Measurements from ENCODE around the gene APLNR.
"Not testable (repeated sequence)": the region's sequence is repeated elsewhere in the genome, so short reads cannot be mapped to it uniquely, and the experiment has no call there.

The APLNR gene

GRCh38 chr11:57237204-57237681 is at the start of gene APLNR:
TSS of gene APLNR (minus strand) at chr11:57237250. CDS start at chr11:57237004, 246 bp downstream.
- DNase-seq (ENCODE audit: low spot score), result no peak

GRCh38 chr11:57283231-57283990 is 46.4 kb upstream of the APLNR start:
- DNase-seq (ENCODE audit: low spot score), result no peak

DNA sequence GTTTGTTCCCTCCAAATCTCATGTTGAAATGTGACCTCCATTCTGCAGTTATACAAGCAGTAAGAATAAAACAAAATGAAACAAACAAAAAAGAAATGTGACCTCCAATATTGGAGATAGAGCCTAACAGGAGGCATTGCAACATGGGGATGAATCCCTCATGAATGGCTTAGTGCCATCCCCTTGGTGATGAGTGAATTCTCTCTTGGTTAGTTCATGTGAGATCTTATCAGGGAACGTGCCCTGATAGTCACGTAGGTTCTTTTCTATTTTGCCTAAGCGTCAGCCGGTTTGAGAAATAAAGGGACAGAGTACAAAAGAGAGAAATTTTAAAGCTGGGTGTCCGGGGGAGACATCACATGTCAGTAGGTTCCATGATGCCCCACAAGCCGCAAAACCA is 44.5 kb upstream of the APLNR start:
- DNase-seq (ENCODE audit: low spot score), result not testable (repeated sequence)

DNA sequence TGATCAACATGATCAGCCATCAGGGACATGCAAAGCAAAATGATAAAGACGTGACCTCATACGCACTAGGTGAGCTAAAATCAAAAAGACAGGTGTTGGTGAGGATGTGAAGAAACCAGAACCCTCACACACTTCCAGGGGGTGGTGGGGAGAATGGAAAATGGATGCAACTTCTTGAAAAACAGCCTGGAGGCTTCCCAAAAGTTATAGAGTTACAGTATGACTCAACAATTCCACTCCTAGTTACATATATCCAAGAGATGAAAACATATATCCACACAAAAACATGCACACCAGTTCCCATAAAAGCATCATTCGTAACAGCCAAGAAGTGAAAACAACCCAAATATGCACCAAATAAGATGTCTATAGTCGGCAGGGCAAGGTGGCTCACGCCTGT is 42.1 kb upstream of the APLNR start:
- DNase-seq (ENCODE audit: low spot score), result no peak

GRCh38 chr11:57278721-57279095 is 41.7 kb upstream of the APLNR start:
- DNase-seq (ENCODE audit: low spot score), result no peak

DNA sequence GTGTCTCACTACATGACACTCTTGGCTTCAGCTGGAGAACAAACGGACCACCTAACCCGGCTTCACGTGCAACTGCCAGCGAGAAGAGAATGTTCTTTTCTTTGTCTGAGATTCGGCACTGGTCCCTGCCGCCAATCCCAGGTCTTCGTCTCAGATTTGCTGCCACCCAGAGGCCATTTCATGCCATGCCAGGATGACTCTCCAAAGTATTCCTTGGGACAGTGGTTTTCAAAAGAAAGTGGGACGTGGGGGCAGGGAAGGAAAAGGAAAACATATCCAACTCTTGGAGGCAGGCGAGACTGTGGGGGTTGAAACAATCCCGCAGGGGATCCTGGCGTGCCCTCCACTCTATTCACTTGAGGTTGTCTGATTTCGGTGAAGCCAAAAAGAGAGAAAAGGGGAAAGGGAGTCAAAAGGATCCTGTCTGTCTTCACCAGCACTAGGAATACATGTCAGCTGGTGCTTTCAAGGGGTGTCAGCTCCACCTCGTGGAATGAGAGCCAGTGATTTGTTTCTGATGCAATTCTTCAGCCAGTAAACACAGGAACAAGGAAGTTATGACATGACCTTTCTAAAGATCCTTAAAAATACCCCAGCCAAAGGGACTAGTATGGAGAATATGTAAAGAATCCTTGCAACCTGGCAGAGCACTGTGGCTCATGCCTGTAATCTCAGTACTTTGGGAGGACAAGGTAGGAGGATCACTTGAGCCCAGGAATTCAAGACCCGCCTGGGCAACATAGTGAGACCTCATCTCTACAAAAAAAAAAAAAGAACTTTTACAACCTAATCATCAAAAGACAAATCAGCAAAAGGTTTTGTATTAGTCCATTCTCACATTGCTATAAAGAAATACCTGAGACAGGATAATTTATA is 41.0 kb upstream of the APLNR start:
- DNase-seq (ENCODE audit: low spot score), result peak; percentile 16

GRCh38 chr11:57276971-57277675 is 40.1 kb upstream of the APLNR start:
- no peak for DNase-seq (ENCODE audit: low spot score)

GRCh38 chr11:57276169-57276970 is 39.3 kb upstream of the APLNR start:
- DNase-seq (ENCODE audit: low spot score), result no peak

DNA sequence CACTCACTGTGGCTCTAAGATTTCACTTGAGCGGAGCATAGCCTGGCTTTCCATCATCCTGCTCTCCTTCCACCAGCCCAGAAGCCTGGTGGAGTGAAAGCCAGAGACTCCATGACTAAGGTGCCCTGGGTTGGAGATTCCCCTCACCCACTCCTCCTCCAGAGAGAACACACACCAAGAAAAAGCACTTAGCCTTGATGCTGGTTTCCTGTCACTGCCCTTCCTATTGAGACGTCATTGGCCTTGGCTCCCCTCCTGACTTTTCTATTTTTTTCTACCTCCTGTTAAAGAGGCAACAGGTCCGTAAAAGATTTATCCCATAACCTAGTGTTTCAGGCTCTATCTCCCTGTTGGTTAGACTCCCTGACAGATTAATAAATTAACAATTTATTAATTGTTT is 38.5 kb upstream of the APLNR start:
- DNase-seq (ENCODE audit: low spot score), result no peak

GRCh38 chr11:57274904-57275498 is 38.0 kb upstream of the APLNR start:
- DNase-seq (ENCODE audit: low spot score), result no peak

GRCh38 chr11:57273448-57274058 is 36.5 kb upstream of the APLNR start:
- no peak for DNase-seq (ENCODE audit: low spot score)

DNA sequence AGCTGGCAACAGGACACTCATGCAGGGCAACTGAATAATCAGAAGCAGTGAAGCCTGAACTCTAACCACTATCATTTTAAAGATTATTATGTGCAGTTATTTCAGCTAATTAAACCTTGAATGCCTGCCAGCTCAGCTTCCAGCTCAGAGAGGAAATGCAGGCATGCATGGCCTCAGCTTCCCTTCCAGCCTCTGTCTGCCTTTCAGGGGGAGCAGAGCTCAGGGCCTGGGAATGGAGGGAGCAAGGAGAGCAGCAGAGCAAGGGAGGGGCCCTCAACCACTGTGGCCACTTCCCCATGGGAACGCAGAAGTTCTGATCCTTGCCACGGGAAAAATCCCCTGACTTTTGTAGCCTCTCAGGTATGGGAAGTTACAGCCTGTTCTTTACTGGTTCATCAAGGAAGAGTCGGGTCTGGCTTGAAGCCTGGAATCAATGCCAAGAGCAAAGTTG is 32.5 kb upstream of the APLNR start:
- no peak for DNase-seq (ENCODE audit: low spot score)

- DNase-seq (ENCODE audit: low spot score), result no peak
Observed at GRCh38 chr11:57266157-57266556, 29.1 kb upstream of the APLNR start.

- no peak for DNase-seq (ENCODE audit: low spot score)
Observed at GRCh38 chr11:57263351-57263750, 26.3 kb upstream of the APLNR start.

GRCh38 chr11:57262157-57262556 is 25.1 kb upstream of the APLNR start:
- no peak for DNase-seq (ENCODE audit: low spot score)

DNA sequence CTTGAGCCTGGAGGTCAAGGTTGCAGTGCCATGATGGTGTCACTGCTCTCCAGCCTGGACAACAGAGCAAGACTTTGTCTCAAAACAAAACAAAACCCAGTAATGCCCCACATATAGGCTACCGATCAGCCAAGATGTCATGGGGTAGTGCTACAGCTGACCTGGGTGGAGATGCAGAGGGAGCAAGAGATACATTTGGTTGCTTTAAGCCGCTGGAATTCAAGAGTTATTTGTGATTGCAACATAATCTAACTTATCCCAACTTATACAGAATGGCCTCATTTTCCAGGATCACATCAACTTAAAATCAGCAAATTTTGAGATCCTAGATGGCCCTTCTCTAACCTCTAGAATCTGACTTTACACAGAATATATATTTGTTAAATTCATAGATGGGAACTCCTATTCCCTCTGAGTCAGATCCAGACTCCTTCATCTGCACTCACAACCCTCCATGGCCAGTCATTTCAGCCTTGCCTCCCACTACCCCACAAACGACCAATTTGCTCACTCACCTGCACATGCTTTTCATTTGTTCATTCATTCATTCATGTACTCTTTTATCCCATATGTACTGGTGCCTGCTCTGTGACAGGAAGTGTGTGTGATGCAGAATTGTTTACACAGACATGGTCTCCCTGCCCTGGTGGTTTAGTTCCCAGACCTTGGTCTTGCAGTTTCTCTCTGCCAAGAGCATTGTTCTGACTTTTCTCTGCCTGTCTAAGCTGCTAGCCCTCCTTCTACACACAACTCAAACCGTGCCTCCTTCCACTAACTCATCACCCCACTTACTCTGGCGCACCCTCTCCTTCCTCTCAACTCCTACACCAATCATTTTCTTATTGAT is 24.1 kb upstream of the APLNR start:
- no peak for DNase-seq (ENCODE audit: low spot score)

GRCh38 chr11:57256119-57256518 is 19.1 kb upstream of the APLNR start:
- DNase-seq (ENCODE audit: low spot score), result no peak

- no peak for DNase-seq (ENCODE audit: low spot score)
Observed at GRCh38 chr11:57255618-57256017, 18.6 kb upstream of the APLNR start.

DNA sequence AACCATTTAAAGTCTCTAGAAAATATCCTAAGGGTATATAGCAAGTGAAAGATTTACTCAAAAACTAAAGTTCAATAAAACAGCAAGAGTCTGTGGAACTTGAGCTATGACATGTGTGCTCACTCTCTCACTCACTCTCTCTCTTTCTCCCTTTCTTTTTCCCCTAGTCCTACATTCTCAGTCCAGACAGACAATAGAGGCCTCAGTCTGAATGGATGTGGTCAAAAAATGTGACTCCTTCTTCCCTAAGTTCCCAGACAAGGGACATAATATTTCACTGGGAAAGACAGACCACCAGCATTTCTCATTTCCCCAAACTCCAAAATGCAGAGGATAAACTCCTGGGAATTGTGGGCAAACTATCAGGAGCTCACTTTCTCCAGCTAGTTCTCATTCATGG is 17.6 kb upstream of the APLNR start:
- no peak for DNase-seq (ENCODE audit: low spot score)
